Trophoblast cell (in vitro differentiated cells and primary cell): Measurements from ENCODE around the gene ZNF497.

Experiments used
- DNase-seq, 2 donors: peaks; one replicate each; pipeline ENCODE4 v3.0.0-alpha.2; 2016
- H2AFZ ChIP-seq: 2 replicates; pipeline ENCODE4 v1.6.1; 2013; ENCODE audit warnings: low read length, moderate library complexity, mild to moderate bottlenecking; ENCODE audit not compliant: insufficient read depth, poor library complexity
- H2AK5ac ChIP-seq: 2 replicates; pipeline ENCODE4 v1.6.1; 2013; ENCODE audit warnings: mild to moderate bottlenecking, low read length
- H2BK120ac ChIP-seq: 2 replicates; pipeline ENCODE4 v1.6.1; 2013; ENCODE audit warnings: low read length, mild to moderate bottlenecking, moderate library complexity; ENCODE audit not compliant: insufficient read depth, poor library complexity
- H2BK12ac ChIP-seq: 2 replicates; pipeline ENCODE4 v1.6.1; 2013; ENCODE audit warnings: mild to moderate bottlenecking, low read length, moderate library complexity
- H2BK5ac ChIP-seq: 2 replicates; pipeline ENCODE4 v1.6.1; 2013; ENCODE audit warnings: low read length, low read depth, moderate library complexity, mild to moderate bottlenecking; ENCODE audit not compliant: poor library complexity
- H3K14ac ChIP-seq: 2 replicates; pipeline ENCODE4 v1.6.1; 2013; ENCODE audit warnings: mild to moderate bottlenecking, low read length
- H3K18ac ChIP-seq: 2 replicates; pipeline ENCODE4 v1.6.1; 2013; ENCODE audit warnings: mild to moderate bottlenecking, low read length
- H3K23ac ChIP-seq: 2 replicates; pipeline ENCODE4 v1.6.1; 2013; ENCODE audit warnings: low read length
- H3K27ac ChIP-seq: 2 replicates; pipeline ENCODE4 v1.5.1; 2013; ENCODE audit warnings: low read depth, mild to moderate bottlenecking, inconsistent platforms, low read length, moderate library complexity
- H3K27me3 ChIP-seq: 2 replicates; pipeline ENCODE4 v1.6.1; 2013; ENCODE audit warnings: inconsistent platforms, mild to moderate bottlenecking, low read length, moderate library complexity; ENCODE audit not compliant: insufficient read depth
- H3K36me3 ChIP-seq, 2 experiments: 1 replicate in 1 of 2; 2 replicates in 1 of 2; pipeline ENCODE4 v1.6.1; 2013; ENCODE audit warnings: low read length in 2 of 2, mild to moderate bottlenecking in 2 of 2, moderate library complexity in 1 of 2; ENCODE audit not compliant: insufficient read depth in 2 of 2, control insufficient read depth in 1 of 2
- H3K4ac ChIP-seq: 2 replicates; pipeline ENCODE4 v1.6.1; 2013; ENCODE audit warnings: low read depth, mild to moderate bottlenecking, low read length, moderate library complexity
- H3K4me1 ChIP-seq, 2 experiments: 1 replicate in 1 of 2; 2 replicates in 1 of 2; pipeline ENCODE4 v1.6.1; 2013; ENCODE audit warnings: low read length in 2 of 2, mild to moderate bottlenecking in 2 of 2, moderate library complexity in 1 of 2; ENCODE audit not compliant: insufficient read depth in 2 of 2, control insufficient read depth in 1 of 2
- H3K4me2 ChIP-seq: 2 replicates; pipeline ENCODE4 v1.6.1; 2013; ENCODE audit warnings: inconsistent platforms, mild to moderate bottlenecking, low read length, moderate library complexity
- H3K4me3 ChIP-seq: 2 replicates; pipeline ENCODE4 v1.5.1; 2013; ENCODE audit warnings: mild to moderate bottlenecking, low read depth, low read length, inconsistent platforms
- H3K79me1 ChIP-seq: one replicate; pipeline ENCODE4 v1.6.1; 2013; ENCODE audit warnings: low read length
- H3K79me2 ChIP-seq: 2 replicates; pipeline ENCODE4 v1.6.1; 2013; ENCODE audit warnings: low read length, mild to moderate bottlenecking; ENCODE audit not compliant: control insufficient read depth, insufficient read depth, poor library complexity
- H3K9ac ChIP-seq: 2 replicates; pipeline ENCODE4 v1.6.1; 2013; ENCODE audit warnings: mild to moderate bottlenecking, low read length
- H3K9me3 ChIP-seq: 2 replicates; pipeline ENCODE4 v1.6.1; 2013; ENCODE audit warnings: low read depth, mild to moderate bottlenecking, control low read depth, inconsistent platforms, low read length; ENCODE audit not compliant: insufficient read depth
- H4K12ac ChIP-seq: 2 replicates; pipeline ENCODE4 v1.6.1; 2013; ENCODE audit warnings: low read depth, mild to moderate bottlenecking, low read length, moderate library complexity
- H4K8ac ChIP-seq: 2 replicates; pipeline ENCODE4 v1.6.1; 2013; ENCODE audit warnings: low read depth, mild to moderate bottlenecking, low read length, moderate library complexity
- H4K91ac ChIP-seq: one replicate; pipeline ENCODE4 v1.6.1; 2013; ENCODE audit warnings: low read depth, mild to moderate bottlenecking, low read length, moderate library complexity
- WGBS: extraction: QIAGEN DNeasy Blood & Tissue Kit; methylation state at CpG from one replicate; pipeline ENCODE4 v1.1.7; 2013; ENCODE audit warnings: missing lambda C conversion rate; ENCODE audit not compliant: insufficient read length, insufficient coverage; ENCODE audit errors: extremely low coverage; 5-methylcytosine and 5-hydroxymethylcytosine counted together

Gene ZNF497

GRCh38 chr19:58400916-58401839 lies 38.6 kb upstream of the ZNF497 start:
- Histone ChIP-seq H3K18ac (peak overlapping the region; percentile 19), H3K27me3 (peaks cover 11% of the 10 kb centered on the region), H3K9ac (peak overlapping the region; percentile 14), H3K79me2 (peaks cover under 1% of the 10 kb centered on the region), H3K4ac (no peak overlapping the region), H3K23ac (no peak overlapping the region), H3K4me2 (peak overlapping the region; percentile 61), H3K79me1 (peaks cover 7% of the 10 kb centered on the region), H3K4me1 (peaks cover 12 to 17% of the 10 kb centered on the region in 2 experiments), H4K8ac (peak overlapping the region; percentile 68), H2AFZ (peak overlapping the region; percentile 66), H3K4me3 (peak overlapping the region; percentile 74), H2BK12ac (peak overlapping the region; percentile 31), H4K12ac (peak overlapping the region; percentile 1), H4K91ac (peak overlapping the region; percentile 47), H2AK5ac (peak overlapping the region; percentile 25), H3K27ac (peak overlapping the region; percentile 23), H2BK120ac (peak overlapping the region; percentile 20), H2BK5ac (peak overlapping the region; percentile 29), H3K9me3 (no peaks in the 10 kb centered on the region), H3K14ac (peak overlapping the region; percentile 54), H3K36me3 (peaks cover 0 to 3% of the 10 kb centered on the region in 2 experiments)
- WGBS, result no CpG with 5 or more reads among the region's 80 CpGs
- peak; percentile 100 for DNase-seq

GRCh38 chr19:58400316-58400915 lies 37.9 kb upstream of the ZNF497 start:
- H4K91ac ChIP-seq, result peak overlapping the region; percentile 8
- no CpG with 5 or more reads among the region's 18 CpGs for WGBS

GRCh38 chr19:58399903-58400302 lies 37.4 kb upstream of the ZNF497 start:
- Histone ChIP-seq H3K4ac (no peak overlapping the region), H4K8ac (no peak overlapping the region), H3K18ac (no peak overlapping the region), H3K14ac (no peak overlapping the region), H3K4me1 (peaks cover 24 to 30% of the 10 kb centered on the region in 2 experiments), H3K23ac (no peak overlapping the region), H3K36me3 (peaks cover 4 to 7% of the 10 kb centered on the region in 2 experiments), H4K91ac (no peak overlapping the region), H3K9me3 (no peaks in the 10 kb centered on the region), H3K79me1 (peaks cover 14% of the 10 kb centered on the region), H2BK5ac (no peak overlapping the region), H2BK120ac (no peak overlapping the region), H3K27ac (no peak overlapping the region), H2AFZ (no peak overlapping the region), H3K79me2 (peaks cover 3% of the 10 kb centered on the region), H3K4me3 (no peak overlapping the region), H2BK12ac (no peak overlapping the region), H3K4me2 (no peak overlapping the region), H2AK5ac (no peak overlapping the region), H3K9ac (no peak overlapping the region), H3K27me3 (peaks cover 15% of the 10 kb centered on the region), H4K12ac (no peak overlapping the region)
- no CpG with 5 or more reads among the region's 3 CpGs for WGBS
- no peak for DNase-seq

More at GRCh38 chr19:58400316-58400915, 37.9 kb upstream of the ZNF497 start:
- Histone ChIP-seq H3K79me1 (peaks cover 14% of the 10 kb centered on the region), H2BK120ac (peak overlapping the region; percentile 20), H2BK12ac (peak overlapping the region; percentile 31), H2AFZ (no peak overlapping the region), H3K27me3 (peaks cover 15% of the 10 kb centered on the region), H3K14ac (peak overlapping the region; percentile 54), H3K9me3 (no peaks in the 10 kb centered on the region), H3K4me1 (peaks cover 19 to 25% of the 10 kb centered on the region in 2 experiments), H3K9ac (no peak overlapping the region), H3K4me3 (peak overlapping the region; percentile 58), H3K4ac (no peak overlapping the region), H4K12ac (peak overlapping the region; percentile 1), H4K8ac (peak overlapping the region; percentile 51), H2BK5ac (no peak overlapping the region), H3K18ac (no peak overlapping the region), H3K79me2 (peaks cover 3% of the 10 kb centered on the region), H3K36me3 (peaks cover 0 to 3% of the 10 kb centered on the region in 2 experiments), H3K23ac (no peak overlapping the region), H3K27ac (no peak overlapping the region), H2AK5ac (no peak overlapping the region), H3K4me2 (peak overlapping the region; percentile 61)
- no peak for DNase-seq

GRCh38 chr19:58398545-58398944 lies 36.0 kb upstream of the ZNF497 start:
- Histone ChIP-seq H4K91ac (no peak overlapping the region), H4K12ac (no peak overlapping the region), H2BK5ac (no peak overlapping the region), H3K36me3 (peaks cover 17 to 18% of the 10 kb centered on the region in 2 experiments), H2AK5ac (no peak overlapping the region), H2AFZ (no peak overlapping the region), H3K14ac (no peak overlapping the region), H3K23ac (no peak overlapping the region), H3K9me3 (no peaks in the 10 kb centered on the region), H2BK12ac (no peak overlapping the region), H3K27ac (no peak overlapping the region), H2BK120ac (no peak overlapping the region), H3K4me1 (peaks cover 26 to 33% of the 10 kb centered on the region in 2 experiments), H3K4me2 (no peak overlapping the region), H3K9ac (no peak overlapping the region), H3K4me3 (no peak overlapping the region), H3K18ac (no peak overlapping the region), H3K79me2 (peaks cover 3% of the 10 kb centered on the region), H3K79me1 (peaks cover 14% of the 10 kb centered on the region), H4K8ac (no peak overlapping the region), H3K4ac (no peak overlapping the region), H3K27me3 (peaks cover 15% of the 10 kb centered on the region)
- DNase-seq, result no peak
- WGBS, result no CpG with 5 or more reads among the region's 6 CpGs
